ENCODE results near the gene MAP2. TPM values are rescaled to one million over a fixed set of nuclear protein-coding genes. Genes with fewer than 3 reads are reported as not detected.

Gene MAP2
- total and polyA plus RNA-seq, 2 donors from 2014 or later: 3.6 to 11.4 TPM

DNA sequence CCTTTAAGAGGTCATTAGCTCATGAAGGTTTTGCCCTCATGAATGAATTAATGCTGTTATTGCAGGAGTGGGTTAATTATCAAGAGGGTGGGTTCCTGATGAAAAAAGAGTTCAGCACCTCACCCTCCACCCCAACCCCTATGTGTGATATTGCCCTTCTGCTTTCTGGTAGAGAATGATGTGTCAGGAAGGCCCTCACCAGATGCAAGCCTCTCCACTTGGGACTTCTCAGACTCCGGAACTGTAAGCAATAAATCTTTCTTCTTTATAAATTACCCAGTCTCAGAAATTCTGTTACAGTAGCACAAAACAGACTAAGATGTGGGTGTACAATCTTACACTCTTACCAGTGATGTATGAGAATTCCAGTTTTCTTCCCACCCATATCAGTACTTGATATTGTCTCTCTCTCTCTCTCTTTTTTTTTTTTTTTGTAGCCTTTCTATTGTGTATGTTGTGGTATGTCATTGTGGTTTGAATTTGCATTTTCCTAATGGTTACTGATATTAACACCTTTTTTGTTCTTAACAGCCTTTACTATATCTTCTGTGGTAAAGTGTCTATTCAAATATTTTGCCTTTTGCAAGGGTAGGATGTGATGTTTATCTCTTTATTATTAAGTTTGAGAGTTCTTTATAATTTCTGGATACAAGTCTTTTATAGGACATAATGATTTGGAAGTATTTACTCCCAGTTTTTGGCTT lies 10.4 kb upstream of the MAP2 start:
- DNase-seq: no peak
- Histone ChIP-seq H3K9me3 (ENCODE audit: control insufficient read depth in 2 of 3, insufficient read depth in 1 of 3, low read length in 3 of 3) (peaks cover 0 to 4% (median 0%) of the 10 kb centered on the region in 3 donors), H3K36me3 (ENCODE audit: control insufficient read depth in 2 of 3, insufficient read depth in 3 of 3, low read length in 3 of 3) (no peaks in the 10 kb centered on the region), H3K27ac (ENCODE audit: low read depth in 2 of 2, low read length in 2 of 2) (no peak overlapping the region), H3K4me3 (ENCODE audit: low read length in 3 of 3) (no peak overlapping the region), H3K9ac (ENCODE audit: low read length in 3 of 3) (no peak overlapping the region), H3K4me1 (ENCODE audit: control insufficient read depth in 2 of 3, insufficient read depth in 2 of 3, low read depth in 1 of 3, low read length in 3 of 3) (no peaks in the 10 kb centered on the region), H3K27me3 (ENCODE audit: control insufficient read depth, insufficient read depth, low read length) (no peaks in the 10 kb centered on the region)
- TF ChIP-seq, protein P1, sequence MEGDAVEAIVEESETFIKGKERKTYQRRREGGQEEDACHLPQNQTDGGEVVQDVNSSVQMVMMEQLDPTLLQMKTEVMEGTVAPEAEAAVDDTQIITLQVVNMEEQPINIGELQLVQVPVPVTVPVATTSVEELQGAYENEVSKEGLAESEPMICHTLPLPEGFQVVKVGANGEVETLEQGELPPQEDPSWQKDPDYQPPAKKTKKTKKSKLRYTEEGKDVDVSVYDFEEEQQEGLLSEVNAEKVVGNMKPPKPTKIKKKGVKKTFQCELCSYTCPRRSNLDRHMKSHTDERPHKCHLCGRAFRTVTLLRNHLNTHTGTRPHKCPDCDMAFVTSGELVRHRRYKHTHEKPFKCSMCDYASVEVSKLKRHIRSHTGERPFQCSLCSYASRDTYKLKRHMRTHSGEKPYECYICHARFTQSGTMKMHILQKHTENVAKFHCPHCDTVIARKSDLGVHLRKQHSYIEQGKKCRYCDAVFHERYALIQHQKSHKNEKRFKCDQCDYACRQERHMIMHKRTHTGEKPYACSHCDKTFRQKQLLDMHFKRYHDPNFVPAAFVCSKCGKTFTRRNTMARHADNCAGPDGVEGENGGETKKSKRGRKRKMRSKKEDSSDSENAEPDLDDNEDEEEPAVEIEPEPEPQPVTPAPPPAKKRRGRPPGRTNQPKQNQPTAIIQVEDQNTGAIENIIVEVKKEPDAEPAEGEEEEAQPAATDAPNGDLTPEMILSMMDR (IDR thresholded peaks at IDR 0.05; ENCODE audit: borderline replicate concordance, extremely low read depth, insufficient read depth): no peak
- no peak for FAIRE-seq
- intact Hi-C loops (cut with DNase I): no loop called here

DNA sequence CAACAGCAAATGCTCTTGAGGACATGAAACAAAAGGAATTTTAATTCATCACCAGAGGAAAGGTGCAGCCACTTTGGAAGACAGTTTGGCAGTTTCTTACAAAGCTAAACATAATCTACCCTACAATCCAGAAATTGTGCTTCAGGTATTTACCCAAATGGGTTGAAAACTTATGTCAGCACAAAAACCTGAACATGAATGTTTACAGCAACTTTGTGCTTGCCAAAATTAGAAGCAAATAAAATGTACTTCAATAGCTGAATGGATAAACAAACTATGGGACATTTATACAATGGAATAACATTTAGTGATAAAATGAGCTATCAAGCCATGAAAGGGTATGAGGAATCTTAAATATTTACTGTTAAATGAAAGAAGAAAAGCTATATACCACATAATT lies 6.9 kb upstream of the MAP2 start:
- no peak for DNase-seq
- TF ChIP-seq, protein P1 (IDR thresholded peaks at IDR 0.05; ENCODE audit: borderline replicate concordance, extremely low read depth, insufficient read depth): no peak
- Histone ChIP-seq H3K9ac (ENCODE audit: low read length in 3 of 3) (no peak overlapping the region), H3K9me3 (ENCODE audit: control insufficient read depth in 2 of 3, insufficient read depth in 1 of 3, low read length in 3 of 3) (peaks cover 0 to 4% (median 0%) of the 10 kb centered on the region in 3 donors), H3K36me3 (ENCODE audit: control insufficient read depth in 2 of 3, insufficient read depth in 3 of 3, low read length in 3 of 3) (no peaks in the 10 kb centered on the region), H3K27me3 (ENCODE audit: control insufficient read depth, insufficient read depth, low read length) (no peaks in the 10 kb centered on the region), H3K4me1 (ENCODE audit: control insufficient read depth in 2 of 3, insufficient read depth in 2 of 3, low read depth in 1 of 3, low read length in 3 of 3) (no peaks in the 10 kb centered on the region), H3K4me3 (ENCODE audit: low read length in 3 of 3) (no peak overlapping the region), H3K27ac (ENCODE audit: low read depth in 2 of 2, low read length in 2 of 2) (no peak overlapping the region)
- intact Hi-C loops (cut with DNase I): no loop called here
- FAIRE-seq: no peak

DNA sequence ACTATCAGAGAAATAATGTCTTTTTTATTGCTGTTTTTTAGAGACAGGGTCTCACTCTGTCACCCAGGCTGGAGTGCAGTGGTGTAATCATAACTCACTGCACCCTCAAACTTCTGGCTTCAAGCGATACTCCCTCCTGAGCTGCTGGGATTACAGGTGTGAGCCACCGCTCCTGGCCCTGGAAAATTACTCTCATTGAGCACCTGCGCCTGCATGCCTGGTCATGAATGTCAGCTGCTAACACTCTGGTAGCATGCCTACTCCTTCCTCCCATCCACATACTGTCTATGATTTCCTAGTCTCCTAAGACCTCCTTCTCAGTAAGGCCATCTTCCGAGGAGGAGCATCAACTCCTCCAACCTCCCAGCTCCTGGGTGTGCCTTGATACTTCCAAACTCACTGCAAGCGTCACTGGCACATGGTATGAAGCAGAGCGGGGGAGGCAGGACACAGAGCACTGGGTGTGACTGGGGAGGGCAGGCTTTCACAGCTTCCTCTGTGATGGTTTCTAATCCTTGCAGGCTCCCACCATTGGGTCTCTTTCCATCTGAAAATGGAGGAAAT lies 1.6 kb upstream of the MAP2 start:
- Histone ChIP-seq H3K4me1 (ENCODE audit: control insufficient read depth in 2 of 3, insufficient read depth in 2 of 3, low read depth in 1 of 3, low read length in 3 of 3) (peaks cover 0 to 7% (median 0%) of the 10 kb centered on the region in 3 donors), H3K9ac (ENCODE audit: low read length in 3 of 3) (no peak overlapping the region), H3K27me3 (ENCODE audit: control insufficient read depth, insufficient read depth, low read length) (no peaks in the 10 kb centered on the region), H3K27ac (ENCODE audit: low read depth in 2 of 2, low read length in 2 of 2) (no peak overlapping the region), H3K4me3 (ENCODE audit: low read length in 3 of 3) (no peak overlapping the region), H3K36me3 (ENCODE audit: control insufficient read depth in 2 of 3, insufficient read depth in 3 of 3, low read length in 3 of 3) (no peaks in the 10 kb centered on the region), H3K9me3 (ENCODE audit: control insufficient read depth in 2 of 3, insufficient read depth in 1 of 3, low read length in 3 of 3) (no peaks in the 10 kb centered on the region)
- TF ChIP-seq, protein P1 (IDR thresholded peaks at IDR 0.05; ENCODE audit: borderline replicate concordance, extremely low read depth, insufficient read depth): no peak
- FAIRE-seq (no peak), DNase-seq (peak in 1 of 5 donors; percentile 26)
- intact Hi-C loops (cut with DNase I): no loop called here
